Measurements from ENCODE around the gene GINS2.

- TF ChIP-seq CTCF (IDR thresholded peaks at IDR 0.05) (no peak), POLR2AphosphoS5 (IDR thresholded peaks at IDR 0.05) (no peak), EP300 (IDR thresholded peaks at IDR 0.05; ENCODE audit: low read depth) (no peak)
Observed at GRCh38 chr16:85638695-85639409, 49.9 kb downstream of the GINS2 start.

All from transverse colon (tissue), 4 donors.